HepG2 (cell line): ENCODE data around the gene SPTBN2.

ENCODE experiments used
- ARID3A ChIP-seq: IDR thresholded peaks from 2 replicates; pipeline ENCODE4 v1.6.1; 2012; ENCODE audit warnings: low read depth, low read length, improper control_type of control experiment
- CCDC6 ChIP-seq: sonication (generic); formaldehyde crosslinking; IDR thresholded peaks from 2 replicates; pipeline ENCODE4 v1.8.1; 2022; ENCODE audit warnings: mild to moderate bottlenecking, missing genetic modification reagents, moderate library complexity
- GABPA ChIP-seq, 2 experiments: IDR thresholded peaks; 2 replicates each; pipeline ENCODE4 v1.6.1; 2011 to 2016; ENCODE audit warnings: low read depth in 2 of 2, low read length in 1 of 2, missing biosample characterization in 1 of 2, missing genetic modification characterization in 1 of 2
- POLR2A ChIP-seq, 2 experiments: IDR thresholded peaks; 2 replicates each; pipeline ENCODE4 v1.6.1; 2011; ENCODE audit warnings: low read depth in 2 of 2, low read length in 2 of 2, mild to moderate bottlenecking in 1 of 2, moderate library complexity in 1 of 2; ENCODE audit not compliant: insufficient read depth in 1 of 2
- RORA ChIP-seq: sonication (generic); formaldehyde crosslinking; IDR thresholded peaks from 2 replicates; pipeline ENCODE4 v1.5.0; 2020; ENCODE audit warnings: mild to moderate bottlenecking, missing genetic modification reagents, moderate library complexity
- SMC3 ChIP-seq: IDR thresholded peaks from 2 replicates; pipeline ENCODE4 v1.6.1; 2011; ENCODE audit warnings: low read length, improper control_type of control experiment
- SUZ12 ChIP-seq: fragments of 150-350 bp; IDR thresholded peaks from 2 replicates; pipeline ENCODE4 v1.6.1; 2014; ENCODE audit warnings: low read depth, low read length
- THAP11 ChIP-seq: IDR thresholded peaks from 2 replicates; pipeline ENCODE4 v1.6.1; 2016; ENCODE audit warnings: missing biosample characterization, missing genetic modification reagents
- ZBTB3 ChIP-seq: sonication (generic); formaldehyde crosslinking; IDR thresholded peaks from 2 replicates; pipeline ENCODE4 v1.4.0; 2020; ENCODE audit warnings: low read depth, mild to moderate bottlenecking, moderate library complexity, missing genetic modification reagents, borderline replicate concordance
- ZBTB40 ChIP-seq, 2 experiments: fragments of 450-650 bp in 1 of 2; sonication (generic) in 1 of 2; formaldehyde crosslinking in 1 of 2; IDR thresholded peaks; 2 replicates each; pipeline versions ENCODE4 v1.6.1 to v1.8.0; 2016 to 2022; ENCODE audit warnings: antibody characterized with exemption in 1 of 2, mild to moderate bottlenecking in 1 of 2, missing genetic modification reagents in 1 of 2
- ZEB1 ChIP-seq: IDR thresholded peaks from 2 replicates; pipeline ENCODE4 v1.6.1; 2012; ENCODE audit warnings: mild to moderate bottlenecking, low read depth, inconsistent platforms; ENCODE audit not compliant: insufficient replicate concordance
- TF ChIP-seq, protein P1 (sequence below): sonication (generic); formaldehyde crosslinking; IDR thresholded peaks from 2 replicates; pipeline ENCODE4 v1.5.0; 2020; ENCODE audit warnings: mild to moderate bottlenecking, missing genetic modification reagents, moderate library complexity

- TF ChIP-seq SUZ12 = no peak
- no peak for TF ChIP-seq CCDC6
- TF ChIP-seq ZBTB3 (CRISPR knock-in tag) = no peak
- TF ChIP-seq SMC3 = no peak
- no peak for TF ChIP-seq ARID3A
- no peak for TF ChIP-seq RORA (CRISPR knock-in tag)
- TF ChIP-seq, protein P1, sequence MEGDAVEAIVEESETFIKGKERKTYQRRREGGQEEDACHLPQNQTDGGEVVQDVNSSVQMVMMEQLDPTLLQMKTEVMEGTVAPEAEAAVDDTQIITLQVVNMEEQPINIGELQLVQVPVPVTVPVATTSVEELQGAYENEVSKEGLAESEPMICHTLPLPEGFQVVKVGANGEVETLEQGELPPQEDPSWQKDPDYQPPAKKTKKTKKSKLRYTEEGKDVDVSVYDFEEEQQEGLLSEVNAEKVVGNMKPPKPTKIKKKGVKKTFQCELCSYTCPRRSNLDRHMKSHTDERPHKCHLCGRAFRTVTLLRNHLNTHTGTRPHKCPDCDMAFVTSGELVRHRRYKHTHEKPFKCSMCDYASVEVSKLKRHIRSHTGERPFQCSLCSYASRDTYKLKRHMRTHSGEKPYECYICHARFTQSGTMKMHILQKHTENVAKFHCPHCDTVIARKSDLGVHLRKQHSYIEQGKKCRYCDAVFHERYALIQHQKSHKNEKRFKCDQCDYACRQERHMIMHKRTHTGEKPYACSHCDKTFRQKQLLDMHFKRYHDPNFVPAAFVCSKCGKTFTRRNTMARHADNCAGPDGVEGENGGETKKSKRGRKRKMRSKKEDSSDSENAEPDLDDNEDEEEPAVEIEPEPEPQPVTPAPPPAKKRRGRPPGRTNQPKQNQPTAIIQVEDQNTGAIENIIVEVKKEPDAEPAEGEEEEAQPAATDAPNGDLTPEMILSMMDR (CRISPR knock-in tag) = no peak
- no peak for TF ChIP-seq POLR2A (IDR thresholded peaks at IDR 0.05; ENCODE audit: insufficient read depth in 1 of 2, low read depth in 2 of 2, low read length in 2 of 2)
- no peak for TF ChIP-seq ZBTB40 (IDR thresholded peaks at IDR 0.05)
- TF ChIP-seq ZBTB40 (CRISPR knock-in tag; IDR thresholded peaks at IDR 0.05) = no peak
- no peak for TF ChIP-seq THAP11 (CRISPR knock-in tag)
- no peak for TF ChIP-seq GABPA (IDR thresholded peaks at IDR 0.05; ENCODE audit: low read depth, low read length)
- TF ChIP-seq GABPA (CRISPR knock-in tag; IDR thresholded peaks at IDR 0.05; ENCODE audit: low read depth) = no peak
- no peak for TF ChIP-seq ZEB1
These were observed 28.3 kb downstream of the SPTBN2 start for GRCh38 chr11:66700742-66701141.
